Liver (tissue), 9 donors: ENCODE results near the gene BMP7. TPM values are rescaled to one million over a fixed set of nuclear protein-coding genes. Genes with fewer than 3 reads are reported as not detected.
"Not testable (repeated sequence)": the region's sequence is repeated elsewhere in the genome, so short reads cannot be mapped to it uniquely, and the experiment has no call there.

Source experiments
- DNase-seq: peaks from one replicate; pipeline ENCODE4 v3.0.0-alpha.2; 2017; ENCODE audit warnings: low spot score
- H3K27ac ChIP-seq, 2 donors: one replicate each; pipeline ENCODE4 v1.7.0; 2013; ENCODE audit warnings: inconsistent platforms in 2 of 2, low read length in 2 of 2, control low read depth in 1 of 2, low read depth in 1 of 2, mild to moderate bottlenecking in 1 of 2
- H3K27me3 ChIP-seq, 4 donors: one replicate each; pipeline versions ENCODE4 v1.6.1 to v1.7.0; 2013; ENCODE audit warnings: low read length in 3 of 4, inconsistent platforms in 1 of 4, mild to moderate bottlenecking in 1 of 4, moderate library complexity in 1 of 4; ENCODE audit not compliant: control insufficient read depth in 4 of 4, insufficient read depth in 4 of 4
- H3K36me3 ChIP-seq, 4 donors: one replicate each; pipeline versions ENCODE4 v1.6.1 to v1.7.0; 2013; ENCODE audit warnings: low read length in 3 of 4, mild to moderate bottlenecking in 3 of 4, low read depth in 1 of 4, moderate library complexity in 1 of 4; ENCODE audit not compliant: control insufficient read depth in 4 of 4, insufficient read depth in 3 of 4
- H3K4me1 ChIP-seq, 4 donors: one replicate each; pipeline versions ENCODE4 v1.6.1 to v1.7.0; 2013; ENCODE audit warnings: low read length in 3 of 4, mild to moderate bottlenecking in 3 of 4, moderate library complexity in 1 of 4; ENCODE audit not compliant: control insufficient read depth in 4 of 4, insufficient read depth in 4 of 4
- H3K4me3 ChIP-seq, 3 donors: one replicate each; pipeline versions ENCODE4 v1.6.1 to v1.7.0; 2013; ENCODE audit warnings: low read length in 3 of 3, control low read depth in 1 of 3, low read depth in 1 of 3, mild to moderate bottlenecking in 1 of 3
- H3K9ac ChIP-seq, 2 donors: one replicate each; pipeline ENCODE4 v1.7.0; 2013; ENCODE audit warnings: low read length in 2 of 2, mild to moderate bottlenecking in 2 of 2, moderate library complexity in 2 of 2, control low read depth in 1 of 2, low read depth in 1 of 2
- H3K9me3 ChIP-seq, 4 donors: one replicate each; pipeline versions ENCODE4 v1.6.1 to v1.7.0; 2013; ENCODE audit warnings: low read length in 3 of 4; ENCODE audit not compliant: control insufficient read depth in 4 of 4
- FOXA1 ChIP-seq: IDR thresholded peaks from 2 replicates; pipeline ENCODE4 v1.6.1; 2016; ENCODE audit warnings: antibody characterized with exemption
- HNF4G ChIP-seq: IDR thresholded peaks from 2 replicates; pipeline ENCODE4 v1.6.1; 2016; ENCODE audit warnings: antibody characterized with exemption
- SP1 ChIP-seq: IDR thresholded peaks from 2 replicates; pipeline ENCODE4 v1.6.1; 2018; ENCODE audit warnings: antibody characterized with exemption, mild to moderate bottlenecking
- TAF1 ChIP-seq: conservative IDR thresholded peaks from 2 replicates; pipeline ENCODE4 v1.6.1; 2016; ENCODE audit warnings: antibody characterized with exemption, mild to moderate bottlenecking
- YY1 ChIP-seq: IDR thresholded peaks from 2 replicates; pipeline ENCODE4 v1.6.1; 2016; ENCODE audit warnings: antibody characterized with exemption, mild to moderate bottlenecking
- ZBTB33 ChIP-seq: IDR thresholded peaks from 2 replicates; pipeline ENCODE4 v1.6.1; 2016; ENCODE audit warnings: antibody characterized with exemption
- WGBS: extraction: QIAGEN DNeasy Blood & Tissue Kit; methylation state at CpG from one replicate; pipeline ENCODE4 v1.1.7; 2013; 5-methylcytosine and 5-hydroxymethylcytosine counted together
- polyA plus RNA-seq, 2 donors: library from polyadenylated mRNA; stranded (reverse) in 1 of 2; unstranded in 1 of 2; fragments of 200-250 nt in 1 of 2; fragments of >200 nt in 1 of 2; fragmentation: Nextera tagmentation in 1 of 2; extraction: Ambion mirVana in 1 of 2; gene quantifications; one replicate each; pipeline versions ENCODE4 v1.2.1 to v1.2.3, GENCODE V29; 2013 to 2015
- total RNA-seq, 2 donors: library from RNA; depleted of rRNA; stranded (reverse); fragments of >200 nt; gene quantifications; one replicate each; pipeline ENCODE4 v1.2.3, GENCODE V29; 2014
- TF ChIP-seq, protein P1 (sequence below): fragments of 150-350 bp; IDR thresholded peaks from 2 replicates; pipeline ENCODE4 v1.5.1; 2017; ENCODE audit warnings: improper control_type of control experiment, low read depth, low read length; ENCODE audit not compliant: missing input control
- TF ChIP-seq, protein P2 (sequence below): IDR thresholded peaks from 2 replicates; pipeline ENCODE4 v1.6.1; 2016; ENCODE audit warnings: antibody characterized with exemption, mild to moderate bottlenecking
- donor health status: healthy.
- donor health status: healthy.
- donor health status: healthy.
- donor health status: healthy.
- donor health status: healthy.

The BMP7 gene
- total and polyA plus RNA-seq, 4 donors = not detected

DNA sequence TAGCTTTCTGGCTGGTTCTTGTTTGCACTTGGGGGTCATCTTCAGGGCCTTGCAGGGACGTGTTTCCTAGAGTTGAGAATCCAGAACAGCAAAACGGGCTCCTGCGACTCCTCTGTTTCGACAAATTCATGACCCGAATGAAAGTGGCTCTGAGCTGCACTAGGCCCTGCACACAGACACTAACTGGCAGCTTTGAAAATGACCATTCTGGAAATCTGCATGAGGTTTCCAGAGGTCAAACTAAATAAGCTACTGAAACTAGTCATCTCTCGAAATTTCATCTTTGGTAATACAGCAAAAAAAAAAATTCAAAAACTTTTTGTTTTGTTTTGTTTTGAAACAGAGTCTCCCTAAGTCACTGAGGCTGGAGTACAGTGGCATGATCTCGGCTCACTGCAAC lies 15.5 kb upstream of the BMP7 start:
- H3K36me3 ChIP-seq = no peaks in the 10 kb centered on the region
- peaks cover 0 to 12% (median 3%) of the 10 kb centered on the region in 4 donors for H3K27me3 ChIP-seq
- 80% methylated on average over 7 of the region's 7 CpGs for WGBS

DNA sequence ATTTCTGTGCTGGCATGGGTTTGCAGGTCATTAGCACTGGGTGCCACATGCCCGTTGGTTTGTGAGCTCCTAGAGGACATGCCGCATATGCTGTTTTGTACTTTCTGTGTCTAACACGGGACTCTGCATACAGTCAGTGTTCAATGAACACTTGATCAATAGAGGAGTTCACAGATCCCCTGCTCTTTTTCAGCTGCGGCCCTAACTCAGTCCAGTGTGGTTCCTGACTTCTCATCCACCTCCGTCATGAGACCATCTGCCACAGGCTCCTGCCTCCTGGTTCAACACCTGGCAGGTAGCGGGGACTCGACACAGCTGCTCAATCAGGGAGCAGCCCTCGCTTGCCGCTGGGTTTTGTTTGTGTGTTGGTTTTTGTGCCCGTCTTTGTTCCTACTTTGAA lies 13.8 kb upstream of the BMP7 start:
- WGBS = 82% methylated on average over 10 of the region's 10 CpGs
- no peak overlapping the region for H3K4me3 ChIP-seq
- H3K9me3 ChIP-seq = no peaks in the 10 kb centered on the region
- no peak overlapping the region for H3K27ac ChIP-seq
- peaks cover 0 to 8% (median 3%) of the 10 kb centered on the region in 4 donors for H3K27me3 ChIP-seq
- TF ChIP-seq FOXA1 = no peak
- TF ChIP-seq YY1 = no peak
- TF ChIP-seq, protein P1, sequence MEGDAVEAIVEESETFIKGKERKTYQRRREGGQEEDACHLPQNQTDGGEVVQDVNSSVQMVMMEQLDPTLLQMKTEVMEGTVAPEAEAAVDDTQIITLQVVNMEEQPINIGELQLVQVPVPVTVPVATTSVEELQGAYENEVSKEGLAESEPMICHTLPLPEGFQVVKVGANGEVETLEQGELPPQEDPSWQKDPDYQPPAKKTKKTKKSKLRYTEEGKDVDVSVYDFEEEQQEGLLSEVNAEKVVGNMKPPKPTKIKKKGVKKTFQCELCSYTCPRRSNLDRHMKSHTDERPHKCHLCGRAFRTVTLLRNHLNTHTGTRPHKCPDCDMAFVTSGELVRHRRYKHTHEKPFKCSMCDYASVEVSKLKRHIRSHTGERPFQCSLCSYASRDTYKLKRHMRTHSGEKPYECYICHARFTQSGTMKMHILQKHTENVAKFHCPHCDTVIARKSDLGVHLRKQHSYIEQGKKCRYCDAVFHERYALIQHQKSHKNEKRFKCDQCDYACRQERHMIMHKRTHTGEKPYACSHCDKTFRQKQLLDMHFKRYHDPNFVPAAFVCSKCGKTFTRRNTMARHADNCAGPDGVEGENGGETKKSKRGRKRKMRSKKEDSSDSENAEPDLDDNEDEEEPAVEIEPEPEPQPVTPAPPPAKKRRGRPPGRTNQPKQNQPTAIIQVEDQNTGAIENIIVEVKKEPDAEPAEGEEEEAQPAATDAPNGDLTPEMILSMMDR = no peak
- no peak for TF ChIP-seq ZBTB33
- no peak overlapping the region for H3K9ac ChIP-seq
- H3K36me3 ChIP-seq = no peaks in the 10 kb centered on the region
- no peak for DNase-seq
- no peaks in the 10 kb centered on the region for H3K4me1 ChIP-seq

More for the DNA sequence above, 15.5 kb upstream of the BMP7 start:
- no peak overlapping the region for H3K27ac ChIP-seq
- DNase-seq = no peak
- no peaks in the 10 kb centered on the region for H3K9me3 ChIP-seq
- TF ChIP-seq, protein P2, sequence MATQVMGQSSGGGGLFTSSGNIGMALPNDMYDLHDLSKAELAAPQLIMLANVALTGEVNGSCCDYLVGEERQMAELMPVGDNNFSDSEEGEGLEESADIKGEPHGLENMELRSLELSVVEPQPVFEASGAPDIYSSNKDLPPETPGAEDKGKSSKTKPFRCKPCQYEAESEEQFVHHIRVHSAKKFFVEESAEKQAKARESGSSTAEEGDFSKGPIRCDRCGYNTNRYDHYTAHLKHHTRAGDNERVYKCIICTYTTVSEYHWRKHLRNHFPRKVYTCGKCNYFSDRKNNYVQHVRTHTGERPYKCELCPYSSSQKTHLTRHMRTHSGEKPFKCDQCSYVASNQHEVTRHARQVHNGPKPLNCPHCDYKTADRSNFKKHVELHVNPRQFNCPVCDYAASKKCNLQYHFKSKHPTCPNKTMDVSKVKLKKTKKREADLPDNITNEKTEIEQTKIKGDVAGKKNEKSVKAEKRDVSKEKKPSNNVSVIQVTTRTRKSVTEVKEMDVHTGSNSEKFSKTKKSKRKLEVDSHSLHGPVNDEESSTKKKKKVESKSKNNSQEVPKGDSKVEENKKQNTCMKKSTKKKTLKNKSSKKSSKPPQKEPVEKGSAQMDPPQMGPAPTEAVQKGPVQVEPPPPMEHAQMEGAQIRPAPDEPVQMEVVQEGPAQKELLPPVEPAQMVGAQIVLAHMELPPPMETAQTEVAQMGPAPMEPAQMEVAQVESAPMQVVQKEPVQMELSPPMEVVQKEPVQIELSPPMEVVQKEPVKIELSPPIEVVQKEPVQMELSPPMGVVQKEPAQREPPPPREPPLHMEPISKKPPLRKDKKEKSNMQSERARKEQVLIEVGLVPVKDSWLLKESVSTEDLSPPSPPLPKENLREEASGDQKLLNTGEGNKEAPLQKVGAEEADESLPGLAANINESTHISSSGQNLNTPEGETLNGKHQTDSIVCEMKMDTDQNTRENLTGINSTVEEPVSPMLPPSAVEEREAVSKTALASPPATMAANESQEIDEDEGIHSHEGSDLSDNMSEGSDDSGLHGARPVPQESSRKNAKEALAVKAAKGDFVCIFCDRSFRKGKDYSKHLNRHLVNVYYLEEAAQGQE = no peak
- no peak for TF ChIP-seq HNF4G
- TF ChIP-seq, protein P1 = no peak
- TF ChIP-seq FOXA1 = no peak
- TF ChIP-seq TAF1 = no peak
- TF ChIP-seq SP1 = no peak
- H3K9ac ChIP-seq = no peak overlapping the region
- H3K4me1 ChIP-seq = no peaks in the 10 kb centered on the region
- H3K4me3 ChIP-seq = no peak overlapping the region

DNA sequence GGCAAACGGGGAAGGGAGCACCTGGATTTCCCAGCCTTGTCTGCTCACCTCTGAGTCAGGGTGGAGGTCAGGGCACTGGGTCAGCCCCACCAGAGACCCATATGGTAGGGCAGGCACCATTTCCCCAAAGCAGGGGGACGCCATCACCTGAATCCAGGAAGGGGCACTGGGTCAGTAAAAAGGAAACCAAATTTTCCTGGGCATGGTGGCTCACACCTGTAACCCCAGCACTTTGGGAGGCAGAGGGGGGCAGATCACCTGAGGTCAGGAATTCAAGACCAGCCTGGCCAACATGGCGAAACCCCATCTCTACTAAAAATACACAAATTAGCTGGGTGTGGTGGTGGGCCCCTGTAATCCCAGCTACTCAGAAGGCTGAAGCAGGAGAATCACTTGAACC lies 13.1 kb upstream of the BMP7 start:
- not testable (repeated sequence) for H3K27me3 ChIP-seq, H3K27ac ChIP-seq, H3K9ac ChIP-seq, H3K4me1 ChIP-seq, H3K4me3 ChIP-seq, H3K9me3 ChIP-seq, H3K36me3 ChIP-seq, DNase-seq
- 80% methylated on average over 3 of the region's 3 CpGs for WGBS
